Tongue (tissue), 2 donors: ENCODE results near the gene ITSN1. TPM values are rescaled to one million over a fixed set of nuclear protein-coding genes. Genes with fewer than 3 reads are reported as not detected.
"Not testable (repeated sequence)": the region's sequence is repeated elsewhere in the genome, so short reads cannot be mapped to it uniquely, and the experiment has no call there.

Experiments
- DNase-seq: peaks from one replicate; pipeline ENCODE4 v3.0.0-alpha.2; 2015
- total RNA-seq: library from RNA; depleted of rRNA; stranded (reverse); fragments of >200 nt; gene quantifications from one replicate; pipeline ENCODE4 v1.2.3, GENCODE V29; 2014

ITSN1 gene
- total RNA-seq, 1 donor from 2014 or later, result 74.2 TPM

DNA sequence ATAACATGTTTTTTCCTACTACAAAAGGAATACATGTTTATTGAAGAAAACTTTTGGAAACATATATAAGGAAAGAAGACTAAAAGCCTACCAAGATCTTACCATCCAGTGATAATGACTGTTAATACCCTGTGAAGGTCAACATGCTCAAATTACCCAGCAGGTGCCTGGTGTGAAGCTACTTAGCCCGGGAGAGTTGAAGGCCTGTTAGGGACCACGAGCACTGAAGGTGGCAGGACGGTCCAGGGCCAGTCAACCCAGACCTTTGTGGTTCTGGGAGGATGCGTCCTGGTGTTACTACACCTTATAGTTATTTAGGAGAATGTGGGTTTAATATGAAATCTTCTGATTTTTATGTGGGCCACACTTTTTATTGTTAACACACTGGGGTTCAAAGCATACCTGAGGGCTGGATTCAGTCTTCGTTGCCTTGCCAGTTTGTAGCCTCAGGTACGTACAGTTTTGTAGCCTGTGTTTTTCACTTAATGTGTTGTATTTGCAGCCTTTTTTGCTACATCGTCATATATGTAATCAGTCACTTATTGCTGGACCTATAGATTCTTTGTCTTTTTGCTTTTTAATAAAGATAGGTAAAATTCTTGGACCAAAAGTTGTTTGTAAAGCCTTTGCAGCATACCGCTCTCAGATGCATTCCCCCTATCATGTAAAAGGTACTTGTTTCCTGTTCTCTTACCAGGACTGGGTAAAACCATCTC lies 9.8 kb downstream of the ITSN1 start:
- DNase-seq, result peak; percentile 37

DNA sequence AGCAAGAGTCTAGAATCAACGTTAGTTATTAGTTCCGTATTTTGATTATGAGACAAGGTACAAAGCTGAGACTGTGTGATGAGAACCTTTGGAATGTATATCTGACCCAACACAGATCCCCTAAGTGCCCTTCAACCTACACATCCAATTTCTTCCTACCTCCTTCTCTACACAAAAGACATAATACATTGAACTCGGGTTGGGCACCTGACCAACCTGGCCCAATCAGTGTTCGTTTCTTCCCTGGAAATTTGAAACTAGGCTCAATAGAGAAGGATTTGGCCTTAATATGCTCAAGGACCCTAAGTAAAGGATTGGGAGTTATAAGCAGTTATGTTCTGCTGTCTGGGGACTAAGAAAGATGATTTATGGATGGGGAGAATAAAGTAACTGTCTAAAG lies 12.1 kb downstream of the ITSN1 start:
- DNase-seq, result no peak

DNA sequence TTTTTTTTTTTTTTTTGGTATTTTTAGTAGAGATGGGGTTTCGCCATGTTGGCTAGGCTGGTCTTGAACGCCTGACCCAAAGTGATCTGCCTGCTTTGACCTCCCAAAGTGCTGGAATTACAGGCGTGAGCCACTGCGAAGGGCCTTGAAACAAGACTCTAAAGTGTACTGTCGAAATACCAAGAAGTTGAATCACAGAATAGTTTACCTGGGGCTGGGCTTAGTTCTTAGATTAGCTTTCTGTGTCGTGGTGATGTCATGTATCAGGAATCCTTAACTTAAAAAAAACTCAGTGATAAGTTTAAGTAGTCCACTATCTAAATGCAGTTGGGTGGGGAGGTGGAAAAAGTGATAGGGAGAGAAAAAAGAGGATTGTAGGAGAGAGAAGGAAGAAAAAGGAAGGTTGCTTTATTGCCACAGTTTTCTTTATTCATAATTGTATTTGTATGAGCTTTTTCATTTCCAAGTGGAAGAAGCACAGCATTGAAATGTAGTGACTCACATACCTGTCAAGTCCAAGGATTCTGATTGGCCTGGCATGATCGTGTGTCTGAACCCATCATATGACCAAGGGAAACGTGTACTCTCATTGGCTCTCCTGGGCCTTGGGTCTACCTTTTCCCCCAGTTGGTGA lies 13.4 kb downstream of the ITSN1 start:
- DNase-seq, result peak; percentile 32

DNA sequence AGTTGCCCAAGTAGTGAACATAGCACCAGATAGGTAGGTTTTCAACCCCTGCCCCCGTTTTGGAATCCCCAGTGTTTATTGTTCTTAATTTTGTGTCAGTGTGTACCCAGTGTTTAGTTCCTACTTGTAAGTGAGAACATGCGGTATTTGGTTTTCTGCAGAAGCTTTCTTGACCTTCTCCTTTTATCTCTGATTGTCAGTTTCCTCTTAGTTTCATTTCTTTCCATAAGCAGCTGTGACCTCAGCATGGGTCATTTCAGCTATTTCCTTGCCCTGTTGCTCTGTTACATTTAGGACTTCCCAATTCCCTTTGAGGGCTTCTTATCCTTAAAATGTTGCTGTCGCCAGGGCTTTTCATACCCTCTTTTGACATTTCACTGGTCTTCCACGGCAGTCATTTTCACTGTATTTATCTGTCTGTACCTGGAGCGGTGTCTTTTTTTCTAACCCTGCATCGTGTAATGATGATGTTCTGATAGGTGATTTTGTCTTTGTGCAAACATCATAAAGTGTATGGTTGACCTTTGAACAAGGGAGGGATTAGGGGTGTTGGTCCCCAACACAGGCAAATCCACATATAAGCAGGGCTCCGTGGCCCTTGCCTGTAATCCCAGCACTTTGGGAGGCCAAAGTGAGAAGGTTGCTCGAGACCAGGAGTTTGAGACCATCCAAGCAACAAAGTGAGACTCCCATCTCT lies 15.0 kb downstream of the ITSN1 start:
- no peak for DNase-seq

- no peak for DNase-seq
Measured at GRCh38 chr21:33658919-33659567, 16.7 kb downstream of the ITSN1 start.

GRCh38 chr21:33659568-33659949 lies 17.3 kb downstream of the ITSN1 start:
- no peak for DNase-seq

GRCh38 chr21:33660406-33660805 lies 18.1 kb downstream of the ITSN1 start:
- DNase-seq, result no peak

- DNase-seq, result no peak
Measured at GRCh38 chr21:33661146-33661545, 18.8 kb downstream of the ITSN1 start.

GRCh38 chr21:33662046-33662445 lies 19.7 kb downstream of the ITSN1 start:
- DNase-seq, result no peak

GRCh38 chr21:33663241-33663640 lies 20.9 kb downstream of the ITSN1 start:
- DNase-seq, result no peak

GRCh38 chr21:33664135-33664534 lies 21.8 kb downstream of the ITSN1 start:
- no peak for DNase-seq

DNA sequence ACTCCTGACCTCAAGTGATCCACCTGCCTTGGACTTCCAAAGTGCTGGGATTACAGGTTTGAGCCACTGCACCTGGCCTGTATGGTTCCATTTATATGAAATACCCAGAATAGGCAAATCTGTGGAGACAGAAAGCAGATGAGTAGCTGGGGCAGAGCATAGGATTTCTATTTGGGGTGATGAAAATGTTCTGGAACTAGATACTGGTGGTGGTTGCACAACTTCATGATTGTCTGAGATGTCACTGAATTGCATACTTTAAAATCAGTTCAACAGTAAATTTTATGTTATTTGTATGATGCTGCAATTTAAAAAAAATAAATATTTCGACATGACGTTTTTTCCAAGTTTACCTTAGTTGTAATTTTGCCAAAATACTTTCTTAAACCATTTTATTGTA lies 23.9 kb downstream of the ITSN1 start:
- DNase-seq, result no peak

GRCh38 chr21:33667636-33668035 lies 25.3 kb downstream of the ITSN1 start:
- DNase-seq, result no peak

DNA sequence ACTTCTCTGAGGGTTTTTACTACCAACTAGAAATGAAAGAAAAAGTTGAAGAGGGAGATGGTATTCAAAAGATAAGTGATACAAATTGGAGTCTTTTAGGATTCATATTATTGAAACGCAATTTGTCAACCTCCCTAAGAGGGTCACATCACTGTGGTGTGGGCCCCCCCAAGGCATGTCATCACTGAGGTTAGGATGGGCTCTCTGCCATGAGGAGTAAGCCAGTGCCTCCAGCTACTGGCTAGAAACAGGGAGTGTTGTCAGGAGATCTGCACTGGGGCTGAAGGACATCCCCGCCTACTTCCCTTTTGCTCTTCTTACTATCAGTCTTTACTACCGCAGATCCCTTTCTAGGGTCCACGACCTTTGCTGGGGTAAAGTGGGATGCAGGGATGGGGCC lies 25.9 kb downstream of the ITSN1 start:
- no peak for DNase-seq

DNA sequence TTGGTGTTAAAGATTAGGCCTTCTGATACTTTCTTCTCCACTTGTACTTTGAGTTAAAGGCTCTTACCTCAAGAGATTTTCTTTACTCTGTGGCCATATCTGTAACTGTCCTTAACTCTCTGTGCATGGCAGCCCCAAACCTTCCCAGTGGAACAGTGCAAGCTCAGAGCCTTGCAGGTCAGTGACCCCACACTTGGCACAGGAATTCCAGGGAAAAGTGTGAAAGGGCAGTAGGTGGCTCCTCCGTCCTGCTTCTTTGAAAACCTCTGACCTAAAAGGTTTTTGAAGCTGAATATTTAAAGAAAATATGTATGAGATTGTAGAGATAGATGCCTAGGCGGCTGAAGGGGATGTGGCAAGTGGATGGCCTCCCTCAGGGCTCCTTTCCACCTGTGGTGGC lies 26.3 kb downstream of the ITSN1 start:
- no peak for DNase-seq

- DNase-seq, result no peak
Measured at GRCh38 chr21:33670076-33670978, 28.0 kb downstream of the ITSN1 start.

DNA sequence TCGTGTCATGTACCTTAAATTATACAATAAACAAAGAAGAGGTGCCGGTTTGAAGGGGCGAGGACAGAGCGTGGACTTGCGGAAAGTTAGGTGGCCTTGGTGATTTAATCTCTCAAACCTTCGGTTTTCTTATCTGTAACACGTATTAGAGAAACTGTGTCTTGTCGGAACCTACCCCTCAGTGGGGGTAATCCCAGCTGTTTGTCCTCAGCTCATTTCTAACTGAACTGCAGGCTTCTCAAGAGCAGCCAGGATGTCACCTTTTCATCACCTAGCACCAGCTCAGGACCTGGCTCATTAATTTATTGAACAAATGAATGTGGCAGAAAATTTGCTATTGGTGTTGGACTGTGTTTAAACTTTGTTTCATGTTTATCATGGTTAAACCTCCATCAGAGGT lies 31.2 kb downstream of the ITSN1 start:
- no peak for DNase-seq

GRCh38 chr21:33674226-33674625 lies 31.9 kb downstream of the ITSN1 start:
- no peak for DNase-seq

- DNase-seq, result not testable (repeated sequence)
Measured at GRCh38 chr21:33676666-33677065, 34.4 kb downstream of the ITSN1 start.

GRCh38 chr21:33677450-33677849 lies 35.1 kb downstream of the ITSN1 start:
- DNase-seq, result no peak

- no peak for DNase-seq
Measured at GRCh38 chr21:33680870-33681269, 38.6 kb downstream of the ITSN1 start.
